ENCODE measurements around the gene TRIM29. TPM values are rescaled to one million over a fixed set of nuclear protein-coding genes. Genes with fewer than 3 reads are reported as not detected.

Gene TRIM29
- total and polyA plus RNA-seq, 9 of the 15 experiments (the other 6 are each of a cell fraction or from before 2014, with no cell fraction given): 0.08 to 1.4 (median 0.42) TPM; not detected in 2

DNA sequence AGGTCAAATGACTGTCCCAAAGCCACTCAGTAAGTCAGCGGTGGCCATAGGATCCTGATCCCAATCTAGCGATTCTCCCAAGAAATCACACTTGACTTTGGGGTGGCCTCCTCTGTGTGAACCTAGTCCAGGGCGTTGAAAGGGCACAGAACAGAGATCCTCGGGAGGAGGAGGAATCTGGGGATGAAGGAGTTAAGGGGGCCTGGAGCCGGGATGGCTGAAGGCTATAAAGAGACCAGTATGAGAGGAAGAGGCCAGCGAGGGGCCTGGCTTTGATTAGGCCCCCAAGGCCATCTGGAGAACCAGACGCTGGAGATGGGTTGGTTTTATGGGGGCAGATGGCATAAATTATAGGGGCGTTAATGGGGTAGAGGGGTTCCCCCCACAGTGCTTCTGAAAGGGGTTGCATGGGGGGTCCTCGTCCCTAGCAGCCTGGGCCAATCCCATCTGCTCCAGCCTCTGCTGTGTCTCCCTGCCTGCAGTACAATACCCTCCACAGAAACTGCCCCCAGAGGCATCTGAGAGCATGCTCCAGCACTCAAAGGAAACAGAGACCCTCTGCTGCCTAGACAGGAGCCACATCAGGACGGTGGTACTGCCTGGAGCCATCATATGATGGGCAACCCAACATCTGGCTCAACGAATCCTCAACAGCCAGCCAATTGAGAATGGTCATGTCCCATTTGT, 35.2 kb upstream of the TRIM29 start:
- WGBS (ENCODE audit: insufficient coverage, low coverage, missing lambda C conversion rate): 0% methylated on average over 9 of the region's 11 CpGs
- in situ Hi-C loops (cut with MboI): loop anchor here (5.0 kb wide), 2 partner anchors 54 to 129 kb away; no protein-coding TSS in a partner anchor
- H3K9ac ChIP-seq (ENCODE audit: insufficient read depth in 1 of 2, low read depth in 2 of 2, low read length in 2 of 2): no peak overlapping the region

More for the DNA sequence above, 35.2 kb upstream of the TRIM29 start:
- peak in 1 of 4 experiments; percentile 2 for DNase-seq (ENCODE audit: extremely low read depth in 1 of 4, low spot score in 3 of 4)
- POLR2A ChIA-PET: no interaction called here
- no peaks in the 10 kb centered on the region for H3K9me1 ChIP-seq (ENCODE audit: control insufficient read depth, insufficient read depth, low read length)
- no peak for ATAC-seq
- H3K9me3 ChIP-seq (replicated peaks; ENCODE audit: control insufficient read depth, insufficient read depth, low read depth, low read length): no peaks in the 10 kb centered on the region
- intact Hi-C loops (cut with micrococcal nuclease): no loop called here
- no peak overlapping the region for H3K4me3 ChIP-seq
- H3K79me2 ChIP-seq (ENCODE audit: control insufficient read depth, insufficient read depth, low read length): no peaks in the 10 kb centered on the region
- no peak overlapping the region for H3K27ac ChIP-seq (ENCODE audit: extremely low read depth, low read depth, low read length)
- H3K4me1 ChIP-seq (replicated peaks in 1 of 2; ENCODE audit: control insufficient read depth in 2 of 2, insufficient read depth in 2 of 2, low read length in 2 of 2): peaks cover 0 to 18% of the 10 kb centered on the region in 2 experiments; a peak in 2 of 5 replicates
- H2AFZ ChIP-seq (ENCODE audit: low read depth, low read length): no peak overlapping the region
- H3K4me2 ChIP-seq (ENCODE audit: insufficient read depth, low read length): no peak overlapping the region
- H3K36me3 ChIP-seq (ENCODE audit: control insufficient read depth, insufficient read depth, low read length): no peaks in the 10 kb centered on the region
- BruUV-seq (replicated peaks): no TSS peak
- TF ChIP-seq, protein P1, sequence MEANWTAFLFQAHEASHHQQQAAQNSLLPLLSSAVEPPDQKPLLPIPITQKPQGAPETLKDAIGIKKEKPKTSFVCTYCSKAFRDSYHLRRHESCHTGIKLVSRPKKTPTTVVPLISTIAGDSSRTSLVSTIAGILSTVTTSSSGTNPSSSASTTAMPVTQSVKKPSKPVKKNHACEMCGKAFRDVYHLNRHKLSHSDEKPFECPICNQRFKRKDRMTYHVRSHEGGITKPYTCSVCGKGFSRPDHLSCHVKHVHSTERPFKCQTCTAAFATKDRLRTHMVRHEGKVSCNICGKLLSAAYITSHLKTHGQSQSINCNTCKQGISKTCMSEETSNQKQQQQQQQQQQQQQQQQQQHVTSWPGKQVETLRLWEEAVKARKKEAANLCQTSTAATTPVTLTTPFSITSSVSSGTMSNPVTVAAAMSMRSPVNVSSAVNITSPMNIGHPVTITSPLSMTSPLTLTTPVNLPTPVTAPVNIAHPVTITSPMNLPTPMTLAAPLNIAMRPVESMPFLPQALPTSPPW (CRISPR knock-in tag; IDR thresholded peaks at IDR 0.05): no peak
- TF ChIP-seq, protein P2, sequence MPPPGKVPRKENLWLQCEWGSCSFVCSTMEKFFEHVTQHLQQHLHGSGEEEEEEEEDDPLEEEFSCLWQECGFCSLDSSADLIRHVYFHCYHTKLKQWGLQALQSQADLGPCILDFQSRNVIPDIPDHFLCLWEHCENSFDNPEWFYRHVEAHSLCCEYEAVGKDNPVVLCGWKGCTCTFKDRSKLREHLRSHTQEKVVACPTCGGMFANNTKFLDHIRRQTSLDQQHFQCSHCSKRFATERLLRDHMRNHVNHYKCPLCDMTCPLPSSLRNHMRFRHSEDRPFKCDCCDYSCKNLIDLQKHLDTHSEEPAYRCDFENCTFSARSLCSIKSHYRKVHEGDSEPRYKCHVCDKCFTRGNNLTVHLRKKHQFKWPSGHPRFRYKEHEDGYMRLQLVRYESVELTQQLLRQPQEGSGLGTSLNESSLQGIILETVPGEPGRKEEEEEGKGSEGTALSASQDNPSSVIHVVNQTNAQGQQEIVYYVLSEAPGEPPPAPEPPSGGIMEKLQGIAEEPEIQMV (tag; conservative IDR thresholded peaks at IDR 0.05; ENCODE audit: low read depth): no peak
- TF ChIP-seq, protein P3, sequence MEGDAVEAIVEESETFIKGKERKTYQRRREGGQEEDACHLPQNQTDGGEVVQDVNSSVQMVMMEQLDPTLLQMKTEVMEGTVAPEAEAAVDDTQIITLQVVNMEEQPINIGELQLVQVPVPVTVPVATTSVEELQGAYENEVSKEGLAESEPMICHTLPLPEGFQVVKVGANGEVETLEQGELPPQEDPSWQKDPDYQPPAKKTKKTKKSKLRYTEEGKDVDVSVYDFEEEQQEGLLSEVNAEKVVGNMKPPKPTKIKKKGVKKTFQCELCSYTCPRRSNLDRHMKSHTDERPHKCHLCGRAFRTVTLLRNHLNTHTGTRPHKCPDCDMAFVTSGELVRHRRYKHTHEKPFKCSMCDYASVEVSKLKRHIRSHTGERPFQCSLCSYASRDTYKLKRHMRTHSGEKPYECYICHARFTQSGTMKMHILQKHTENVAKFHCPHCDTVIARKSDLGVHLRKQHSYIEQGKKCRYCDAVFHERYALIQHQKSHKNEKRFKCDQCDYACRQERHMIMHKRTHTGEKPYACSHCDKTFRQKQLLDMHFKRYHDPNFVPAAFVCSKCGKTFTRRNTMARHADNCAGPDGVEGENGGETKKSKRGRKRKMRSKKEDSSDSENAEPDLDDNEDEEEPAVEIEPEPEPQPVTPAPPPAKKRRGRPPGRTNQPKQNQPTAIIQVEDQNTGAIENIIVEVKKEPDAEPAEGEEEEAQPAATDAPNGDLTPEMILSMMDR (IDR thresholded peaks at IDR 0.05 in 2 of 3, conservative IDR thresholded peaks at IDR 0.05 in 1 of 3; ENCODE audit: insufficient read depth in 2 of 3, low read depth in 1 of 3, low read length in 3 of 3): no peak
- no peak for TF ChIP-seq DNMT1 (IDR thresholded peaks at IDR 0.05)
- no peak for TF ChIP-seq ARHGAP35 (IDR thresholded peaks at IDR 0.05; ENCODE audit: partially characterized antibody)
- TF ChIP-seq ZBTB1 (CRISPR knock-in tag; IDR thresholded peaks at IDR 0.05; ENCODE audit: borderline replicate concordance, low read depth): no peak
- TF ChIP-seq, protein P4, sequence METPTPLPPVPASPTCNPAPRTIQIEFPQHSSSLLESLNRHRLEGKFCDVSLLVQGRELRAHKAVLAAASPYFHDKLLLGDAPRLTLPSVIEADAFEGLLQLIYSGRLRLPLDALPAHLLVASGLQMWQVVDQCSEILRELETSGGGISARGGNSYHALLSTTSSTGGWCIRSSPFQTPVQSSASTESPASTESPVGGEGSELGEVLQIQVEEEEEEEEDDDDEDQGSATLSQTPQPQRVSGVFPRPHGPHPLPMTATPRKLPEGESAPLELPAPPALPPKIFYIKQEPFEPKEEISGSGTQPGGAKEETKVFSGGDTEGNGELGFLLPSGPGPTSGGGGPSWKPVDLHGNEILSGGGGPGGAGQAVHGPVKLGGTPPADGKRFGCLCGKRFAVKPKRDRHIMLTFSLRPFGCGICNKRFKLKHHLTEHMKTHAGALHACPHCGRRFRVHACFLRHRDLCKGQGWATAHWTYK (CRISPR knock-in tag; IDR thresholded peaks at IDR 0.05): no peak
- TF ChIP-seq, protein P5, sequence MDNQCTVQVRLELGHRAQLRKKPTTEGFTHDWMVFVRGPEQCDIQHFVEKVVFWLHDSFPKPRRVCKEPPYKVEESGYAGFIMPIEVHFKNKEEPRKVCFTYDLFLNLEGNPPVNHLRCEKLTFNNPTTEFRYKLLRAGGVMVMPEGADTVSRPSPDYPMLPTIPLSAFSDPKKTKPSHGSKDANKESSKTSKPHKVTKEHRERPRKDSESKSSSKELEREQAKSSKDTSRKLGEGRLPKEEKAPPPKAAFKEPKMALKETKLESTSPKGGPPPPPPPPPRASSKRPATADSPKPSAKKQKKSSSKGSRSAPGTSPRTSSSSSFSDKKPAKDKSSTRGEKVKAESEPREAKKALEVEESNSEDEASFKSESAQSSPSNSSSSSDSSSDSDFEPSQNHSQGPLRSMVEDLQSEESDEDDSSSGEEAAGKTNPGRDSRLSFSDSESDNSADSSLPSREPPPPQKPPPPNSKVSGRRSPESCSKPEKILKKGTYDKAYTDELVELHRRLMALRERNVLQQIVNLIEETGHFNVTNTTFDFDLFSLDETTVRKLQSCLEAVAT (IDR thresholded peaks at IDR 0.05): no peak
- TF ChIP-seq ZNF232 (CRISPR knock-in tag; IDR thresholded peaks at IDR 0.05): no peak
- TF ChIP-seq ZNF311 (CRISPR knock-in tag; IDR thresholded peaks at IDR 0.05): no peak
- no peak for TF ChIP-seq POLR2AphosphoS5 (IDR thresholded peaks at IDR 0.05; ENCODE audit: control insufficient read depth, insufficient read depth, low read depth, low read length)
- TF ChIP-seq ZKSCAN1 (IDR thresholded peaks at IDR 0.05; ENCODE audit: low read depth, low read length): no peak
- no peak for FAIRE-seq
- peaks cover 23 to 62% of the 10 kb centered on the region in 2 experiments; a peak in 4 of 5 replicates for H3K27me3 ChIP-seq (ENCODE audit: control insufficient read depth in 2 of 2, insufficient read depth in 2 of 2, low read length in 2 of 2)
- CTCF ChIA-PET (ENCODE audit: low intra/inter-chr PET ratio): interaction anchor here (1.5 to 3.5 kb wide), 4 partner anchors 57 to 130 kb away, joined by 5 to 44 read pairs (median 8); no protein-coding TSS in a partner anchor
- H4K20me1 ChIP-seq (replicated peaks; ENCODE audit: control insufficient read depth, insufficient read depth, low read length): peaks cover 9% of the 10 kb centered on the region
